ENCODE measurements around the gene PARP12. TPM values are rescaled to one million over a fixed set of nuclear protein-coding genes. Genes with fewer than 3 reads are reported as not detected.

PARP12 gene
- total RNA-seq, 6 experiments from 2014 or later = 15.7 to 33.1 (median 23.3) TPM

GRCh38 chr7:140081774-140082425 is 19.1 kb upstream of the PARP12 start:
- Histone ChIP-seq H3K4me1 (no peaks in the 10 kb centered on the region), H3K27ac (no peak overlapping the region), H3K9me3 (no peaks in the 10 kb centered on the region), H3K4me3 (no peak overlapping the region), H3K27me3 (no peaks in the 10 kb centered on the region), H3K36me3 (no peaks in the 10 kb centered on the region)
- DNase-seq (no peak), ATAC-seq (no peak)
- TF ChIP-seq, protein P1, sequence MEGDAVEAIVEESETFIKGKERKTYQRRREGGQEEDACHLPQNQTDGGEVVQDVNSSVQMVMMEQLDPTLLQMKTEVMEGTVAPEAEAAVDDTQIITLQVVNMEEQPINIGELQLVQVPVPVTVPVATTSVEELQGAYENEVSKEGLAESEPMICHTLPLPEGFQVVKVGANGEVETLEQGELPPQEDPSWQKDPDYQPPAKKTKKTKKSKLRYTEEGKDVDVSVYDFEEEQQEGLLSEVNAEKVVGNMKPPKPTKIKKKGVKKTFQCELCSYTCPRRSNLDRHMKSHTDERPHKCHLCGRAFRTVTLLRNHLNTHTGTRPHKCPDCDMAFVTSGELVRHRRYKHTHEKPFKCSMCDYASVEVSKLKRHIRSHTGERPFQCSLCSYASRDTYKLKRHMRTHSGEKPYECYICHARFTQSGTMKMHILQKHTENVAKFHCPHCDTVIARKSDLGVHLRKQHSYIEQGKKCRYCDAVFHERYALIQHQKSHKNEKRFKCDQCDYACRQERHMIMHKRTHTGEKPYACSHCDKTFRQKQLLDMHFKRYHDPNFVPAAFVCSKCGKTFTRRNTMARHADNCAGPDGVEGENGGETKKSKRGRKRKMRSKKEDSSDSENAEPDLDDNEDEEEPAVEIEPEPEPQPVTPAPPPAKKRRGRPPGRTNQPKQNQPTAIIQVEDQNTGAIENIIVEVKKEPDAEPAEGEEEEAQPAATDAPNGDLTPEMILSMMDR (IDR thresholded peaks at IDR 0.05) = no peak
- no peak for TF ChIP-seq POLR2A (IDR thresholded peaks at IDR 0.05)
- intact Hi-C loops (cut with DNase I) = no loop called here
- 90% methylated on average over 6 of the region's 11 CpGs for WGBS (ENCODE audit: insufficient coverage, low coverage, low lambda C conversion rate, missing lambda C conversion rate)

- no peak overlapping the region for H3K27ac ChIP-seq
- H3K4me1 ChIP-seq = no peaks in the 10 kb centered on the region
- no peaks in the 10 kb centered on the region for H3K9me3 ChIP-seq
- no peak overlapping the region for H3K4me3 ChIP-seq
- TF ChIP-seq, protein P1 (IDR thresholded peaks at IDR 0.05) = no peak
- no peak for TF ChIP-seq POLR2A (IDR thresholded peaks at IDR 0.05)
- no peaks in the 10 kb centered on the region for H3K36me3 ChIP-seq
- WGBS (ENCODE audit: insufficient coverage, low coverage, low lambda C conversion rate, missing lambda C conversion rate) = 37% methylated on average over 6 of the region's 7 CpGs
- DNase-seq (no peak), ATAC-seq (peak in 3 of 4 donors; percentile 15 to 61 (median 32))
- H3K27me3 ChIP-seq = no peaks in the 10 kb centered on the region
- intact Hi-C loops (cut with DNase I) = no loop called here
Measured at GRCh38 chr7:140080919-140081318, 18.2 kb upstream of the PARP12 start.

GRCh38 chr7:140079121-140079536 is 16.4 kb upstream of the PARP12 start:
- TF ChIP-seq POLR2A (IDR thresholded peaks at IDR 0.05) = no peak
- TF ChIP-seq, protein P1 (IDR thresholded peaks at IDR 0.05) = peak in 3 of 4 donors; percentile 15 to 20 (median 17)
- Histone ChIP-seq H3K9me3 (no peaks in the 10 kb centered on the region), H3K4me1 (no peaks in the 10 kb centered on the region), H3K4me3 (no peak overlapping the region), H3K27me3 (no peaks in the 10 kb centered on the region), H3K27ac (no peak overlapping the region), H3K36me3 (no peaks in the 10 kb centered on the region)
- ATAC-seq = peak; percentile 33 to 59 (median 48)
- 65% methylated on average over 5 of the region's 6 CpGs for WGBS (ENCODE audit: insufficient coverage, low coverage, low lambda C conversion rate, missing lambda C conversion rate)
- DNase-seq = no peak
- intact Hi-C loops (cut with DNase I) = no loop called here

DNA sequence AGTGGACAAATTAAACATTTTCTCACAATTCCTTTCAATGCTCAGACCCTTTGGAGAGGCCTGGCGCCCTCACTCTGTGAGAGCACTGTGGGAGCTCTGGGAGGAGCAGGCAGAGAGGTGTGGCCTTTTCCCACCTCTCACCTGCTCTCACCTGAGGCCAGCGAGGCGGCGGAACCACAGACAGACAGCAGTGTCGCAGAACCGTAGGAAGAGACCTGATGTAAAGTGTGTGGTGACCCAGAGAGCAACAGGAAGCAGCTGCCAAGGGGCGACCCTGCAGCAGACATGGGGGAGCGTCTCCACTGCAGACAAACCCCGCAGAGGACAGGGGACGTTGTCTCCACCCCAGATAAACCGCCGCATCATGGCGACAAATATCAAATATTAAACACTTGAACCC is 15.6 kb upstream of the PARP12 start:
- no peak overlapping the region for H3K27ac ChIP-seq
- ATAC-seq (no peak), DNase-seq (no peak)
- H3K4me3 ChIP-seq = no peak overlapping the region
- no peaks in the 10 kb centered on the region for H3K36me3 ChIP-seq
- no peak for TF ChIP-seq POLR2A (IDR thresholded peaks at IDR 0.05)
- TF ChIP-seq, protein P1 (IDR thresholded peaks at IDR 0.05) = no peak
- H3K27me3 ChIP-seq = no peaks in the 10 kb centered on the region
- intact Hi-C loops (cut with DNase I) = no loop called here
- no peaks in the 10 kb centered on the region for H3K4me1 ChIP-seq
- 52% methylated on average over 6 of the region's 13 CpGs for WGBS (ENCODE audit: insufficient coverage, low coverage, low lambda C conversion rate, missing lambda C conversion rate)
- no peaks in the 10 kb centered on the region for H3K9me3 ChIP-seq

All from right lobe of liver (tissue), 6 donors.